Duodenal mucosa (tissue), 2 donors: ENCODE data around the gene DTYMK.

Experiments used
- H3K27ac ChIP-seq: one replicate; pipeline ENCODE4 v1.7.0; 2013; ENCODE audit warnings: low read depth, low read length
- H3K27me3 ChIP-seq, 2 donors: one replicate each; pipeline ENCODE4 v1.7.0; 2013; ENCODE audit warnings: low read length in 2 of 2, control low read depth in 1 of 2; ENCODE audit not compliant: insufficient read depth in 2 of 2, control insufficient read depth in 1 of 2
- H3K36me3 ChIP-seq, 2 donors: one replicate each; pipeline ENCODE4 v1.7.0; 2013; ENCODE audit warnings: low read length in 2 of 2, control low read depth in 1 of 2; ENCODE audit not compliant: insufficient read depth in 2 of 2, control insufficient read depth in 1 of 2
- H3K4me1 ChIP-seq, 2 donors: one replicate each; pipeline ENCODE4 v1.7.0; 2013; ENCODE audit warnings: low read length in 2 of 2, control low read depth in 1 of 2; ENCODE audit not compliant: insufficient read depth in 2 of 2, control insufficient read depth in 1 of 2
- H3K4me3 ChIP-seq, 2 donors: one replicate each; pipeline ENCODE4 v1.7.0; 2013; ENCODE audit warnings: low read length in 2 of 2, low read depth in 1 of 2
- H3K9ac ChIP-seq, 2 donors: one replicate each; pipeline ENCODE4 v1.7.0; 2013; ENCODE audit warnings: low read length in 2 of 2, low read depth in 1 of 2
- H3K9me3 ChIP-seq, 2 donors: one replicate each; pipeline ENCODE4 v1.7.0; 2013; ENCODE audit warnings: low read length in 2 of 2, control low read depth in 1 of 2; ENCODE audit not compliant: control insufficient read depth in 1 of 2

The DTYMK gene

GRCh38 chr2:241728000-241728399 is 41.4 kb upstream of the DTYMK start:
- H3K27me3 ChIP-seq = no peaks in the 10 kb centered on the region
- peaks cover 6 to 17% of the 10 kb centered on the region in 2 donors for H3K36me3 ChIP-seq
- H3K9me3 ChIP-seq = peaks cover 6% of the 10 kb centered on the region in 2 donors
- H3K4me1 ChIP-seq = no peaks in the 10 kb centered on the region
- H3K4me3 ChIP-seq = no peak overlapping the region
- no peak overlapping the region for H3K27ac ChIP-seq
- no peak overlapping the region for H3K9ac ChIP-seq

GRCh38 chr2:241726459-241726858 is 39.8 kb upstream of the DTYMK start:
- Histone ChIP-seq H3K4me3 (no peak overlapping the region), H3K27me3 (no peaks in the 10 kb centered on the region), H3K9ac (no peak overlapping the region), H3K36me3 (peaks cover 20 to 31% of the 10 kb centered on the region in 2 donors), H3K4me1 (no peaks in the 10 kb centered on the region), H3K9me3 (peaks cover 10 to 13% of the 10 kb centered on the region in 2 donors), H3K27ac (no peak overlapping the region)

GRCh38 chr2:241724975-241725870 is 38.6 kb upstream of the DTYMK start:
- Histone ChIP-seq H3K36me3 (peaks cover 29 to 43% of the 10 kb centered on the region in 2 donors), H3K4me3 (no peak overlapping the region), H3K27me3 (no peaks in the 10 kb centered on the region), H3K9ac (no peak overlapping the region), H3K9me3 (peaks cover 10 to 13% of the 10 kb centered on the region in 2 donors), H3K4me1 (no peaks in the 10 kb centered on the region), H3K27ac (no peak overlapping the region)

GRCh38 chr2:241724259-241724974 is 37.8 kb upstream of the DTYMK start:
- Histone ChIP-seq H3K27me3 (no peaks in the 10 kb centered on the region), H3K9me3 (peaks cover 10 to 13% of the 10 kb centered on the region in 2 donors), H3K27ac (no peak overlapping the region), H3K9ac (no peak overlapping the region), H3K36me3 (peaks cover 35 to 51% of the 10 kb centered on the region in 2 donors), H3K4me3 (no peak overlapping the region), H3K4me1 (no peaks in the 10 kb centered on the region)

DNA sequence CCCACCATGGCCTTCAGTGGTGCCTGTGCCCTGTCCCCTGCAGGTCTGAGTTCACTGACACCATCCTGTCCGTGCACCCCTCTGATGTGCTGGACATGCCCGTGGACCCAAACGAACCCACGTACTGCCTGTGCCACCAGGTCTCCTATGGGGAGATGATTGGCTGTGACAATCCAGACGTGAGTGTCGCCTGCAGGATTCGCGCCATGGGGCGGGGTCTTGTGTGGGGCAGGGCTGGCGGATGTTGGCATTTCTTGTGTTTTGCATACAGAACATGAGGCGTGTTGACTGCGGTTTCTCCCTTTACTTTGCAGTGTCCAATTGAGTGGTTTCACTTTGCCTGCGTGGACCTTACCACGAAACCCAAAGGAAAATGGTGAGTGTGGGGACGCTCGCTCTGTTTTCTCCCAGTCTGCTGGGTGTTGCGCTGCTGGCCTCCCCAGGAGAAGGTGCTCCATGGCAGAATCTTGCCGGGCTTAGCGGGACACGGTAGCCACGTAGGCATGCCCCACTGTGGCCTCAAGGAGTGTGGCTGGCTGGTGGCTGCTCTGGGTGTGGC is 36.4 kb upstream of the DTYMK start:
- no peak overlapping the region for H3K27ac ChIP-seq
- no peak overlapping the region for H3K9ac ChIP-seq
- no peaks in the 10 kb centered on the region for H3K27me3 ChIP-seq
- no peaks in the 10 kb centered on the region for H3K4me1 ChIP-seq
- peaks cover 38 to 62% of the 10 kb centered on the region in 2 donors for H3K36me3 ChIP-seq
- H3K4me3 ChIP-seq = no peak overlapping the region
- peaks cover 10 to 13% of the 10 kb centered on the region in 2 donors for H3K9me3 ChIP-seq

GRCh38 chr2:241721852-241722251 is 35.2 kb upstream of the DTYMK start:
- Histone ChIP-seq H3K4me3 (no peak overlapping the region), H3K27ac (no peak overlapping the region), H3K9ac (no peak overlapping the region), H3K4me1 (no peaks in the 10 kb centered on the region), H3K9me3 (peaks cover 10 to 13% of the 10 kb centered on the region in 2 donors), H3K27me3 (no peaks in the 10 kb centered on the region), H3K36me3 (peaks cover 38 to 66% of the 10 kb centered on the region in 2 donors)

DNA sequence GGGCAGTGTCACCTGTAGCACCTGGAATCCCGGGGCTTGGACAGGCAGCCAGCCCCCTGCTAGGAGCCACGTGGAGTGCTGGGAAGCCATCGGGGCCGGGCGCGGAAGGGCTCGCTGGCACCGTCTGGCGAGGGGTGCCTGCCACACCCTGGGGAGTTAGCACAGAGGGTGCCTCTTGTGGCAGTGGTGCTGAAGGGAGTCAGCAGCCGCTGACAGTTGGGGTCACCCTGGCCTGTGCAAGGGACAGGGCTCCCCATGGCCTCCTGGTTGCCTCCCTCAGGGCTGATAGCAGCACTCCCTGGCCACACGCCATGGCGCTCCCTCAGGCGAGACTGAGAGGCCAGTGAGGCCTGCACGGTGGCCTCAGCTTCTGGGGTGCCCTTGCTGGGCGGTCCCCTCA is 33.9 kb upstream of the DTYMK start:
- Histone ChIP-seq H3K27me3 (no peaks in the 10 kb centered on the region), H3K9ac (no peak overlapping the region), H3K27ac (no peak overlapping the region), H3K4me3 (no peak overlapping the region), H3K4me1 (no peaks in the 10 kb centered on the region), H3K9me3 (peaks cover 10 to 13% of the 10 kb centered on the region in 2 donors), H3K36me3 (peaks cover 38 to 71% of the 10 kb centered on the region in 2 donors)

DNA sequence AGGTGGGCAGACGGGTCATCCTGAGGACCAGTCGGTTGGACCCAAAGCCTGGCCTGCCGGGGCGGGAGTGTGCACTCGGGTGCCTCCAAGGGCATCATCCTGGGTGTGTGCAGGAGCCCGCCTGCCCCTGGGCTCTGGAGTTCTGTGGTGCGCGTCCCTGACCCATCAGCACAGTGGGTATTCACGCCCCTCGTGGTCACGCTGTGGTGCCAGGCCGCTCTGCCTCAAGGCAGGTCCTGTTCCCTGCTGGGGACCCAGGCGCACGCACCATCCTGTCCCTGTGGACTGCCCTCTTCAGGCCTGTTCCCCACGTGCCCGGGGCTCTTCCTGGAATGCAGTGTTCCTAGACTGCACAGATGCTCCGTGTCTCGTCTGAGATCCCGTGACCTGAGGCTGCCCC is 33.5 kb upstream of the DTYMK start:
- Histone ChIP-seq H3K4me1 (no peaks in the 10 kb centered on the region), H3K9ac (no peak overlapping the region), H3K4me3 (no peak overlapping the region), H3K27me3 (no peaks in the 10 kb centered on the region), H3K27ac (no peak overlapping the region), H3K36me3 (peaks cover 38 to 71% of the 10 kb centered on the region in 2 donors), H3K9me3 (peaks cover 10 to 13% of the 10 kb centered on the region in 2 donors)

DNA sequence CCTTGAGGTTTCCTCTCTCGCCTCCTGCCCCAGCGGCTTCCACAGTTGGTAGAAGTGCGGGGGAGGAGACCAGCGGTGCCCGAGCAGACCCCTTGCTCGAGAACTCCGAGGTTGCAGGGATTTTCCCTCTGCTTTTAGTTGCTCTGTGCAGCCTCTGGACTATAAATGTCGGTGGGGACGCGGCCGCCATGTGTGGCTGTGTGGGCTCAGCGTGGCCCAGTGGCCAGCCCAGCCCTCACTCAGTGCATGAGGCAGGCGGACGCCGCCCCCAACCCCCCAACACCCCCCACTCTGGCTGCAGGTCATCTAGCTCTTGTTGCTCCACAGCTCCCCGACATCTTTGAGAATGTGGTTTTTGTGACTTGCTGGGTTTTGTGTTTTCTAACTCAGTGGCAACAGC is 32.5 kb upstream of the DTYMK start:
- Histone ChIP-seq H3K36me3 (peaks cover 38 to 70% of the 10 kb centered on the region in 2 donors), H3K9me3 (peaks cover 10 to 13% of the 10 kb centered on the region in 2 donors)

DNA sequence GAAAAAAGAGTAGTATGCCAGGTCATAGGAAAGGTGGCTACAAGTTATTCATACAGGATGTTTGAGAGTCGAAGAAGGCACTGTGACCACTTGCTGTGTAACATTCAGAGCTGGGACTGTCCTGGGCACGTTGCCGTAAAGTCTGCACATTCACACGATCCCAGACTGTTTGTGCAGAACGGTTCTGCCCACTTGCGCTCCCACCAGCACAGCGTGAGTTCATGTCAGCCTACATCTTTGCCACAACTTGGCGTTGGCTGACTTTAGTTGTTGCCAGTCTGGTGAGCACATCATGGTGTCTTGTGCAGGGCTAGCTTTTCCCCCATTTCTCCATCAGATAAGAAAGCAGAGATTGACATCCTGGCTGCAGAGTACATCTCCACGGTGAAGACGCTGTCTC is 22.3 kb upstream of the DTYMK start:
- no peak overlapping the region for H3K4me3 ChIP-seq
- no peaks in the 10 kb centered on the region for H3K27me3 ChIP-seq
- peaks cover 33 to 61% of the 10 kb centered on the region in 2 donors for H3K36me3 ChIP-seq
- peaks cover 0 to 4% of the 10 kb centered on the region in 2 donors for H3K9me3 ChIP-seq
- no peak overlapping the region for H3K27ac ChIP-seq
- no peaks in the 10 kb centered on the region for H3K4me1 ChIP-seq
- no peak overlapping the region for H3K9ac ChIP-seq

More for the DNA sequence above, 32.5 kb upstream of the DTYMK start:
- H3K27me3 ChIP-seq = no peaks in the 10 kb centered on the region
- H3K4me1 ChIP-seq = no peaks in the 10 kb centered on the region
- H3K27ac ChIP-seq = no peak overlapping the region
- H3K4me3 ChIP-seq = no peak overlapping the region
- no peak overlapping the region for H3K9ac ChIP-seq
